Naive thymus-derived CD8-positive, alpha-beta T cell (primary cell): ENCODE results near the gene DPF3. TPM values are rescaled to one million over a fixed set of nuclear protein-coding genes. Genes with fewer than 3 reads are reported as not detected.

Experiments
- ATAC-seq, 2 donors: fragments of 150-1000 bp; cut with Tn5 transposase in 1 of 2; sonication (Bioruptor Pico), chemical (Tn5 transposase) in 1 of 2; 1 replicate in 1 of 2; 2 replicates in 1 of 2; pipeline ENCODE4 v1.10.0; 2021; ENCODE audit warnings: mild to moderate bottlenecking in 2 of 2, moderate library complexity in 2 of 2
- POLR2A ChIA-PET: fragments of 350-600 bp; sonication (Branson Sonifier 250); formaldehyde crosslinking; loops from one replicate; lab custom pipeline; 2021; ENCODE audit warnings: antibody characterized with exemption; lab: Charles Lee
- DNase-seq, 10 donors: peaks; one replicate each; pipeline versions ENCODE4 v3.0.0 to v3.0.0-alpha.2; 2020 to 2022
- H3K27ac Mint-ChIP-seq, 10 donors: one replicate each; pipeline ENCODE4 v1.8.0; 2020 to 2022; ENCODE audit warnings: mild to moderate bottlenecking in 10 of 10, mixed read lengths in 10 of 10, moderate library complexity in 4 of 10, inconsistent platforms in 1 of 10
- H3K27me3 Mint-ChIP-seq, 5 donors: one replicate each; pipeline ENCODE4 v1.8.0; 2021 to 2022; ENCODE audit warnings: mixed read lengths in 5 of 5
- H3K36me3 Mint-ChIP-seq, 3 donors: one replicate each; pipeline ENCODE4 v1.8.0; 2020 to 2022; ENCODE audit warnings: mixed read lengths in 3 of 3, mild to moderate bottlenecking in 2 of 3, inconsistent platforms in 1 of 3
- H3K4me1 Mint-ChIP-seq, 4 donors: one replicate each; pipeline ENCODE4 v1.8.0; 2021 to 2022; ENCODE audit warnings: mixed read lengths in 4 of 4
- H3K4me3 Mint-ChIP-seq, 10 donors: one replicate each; pipeline ENCODE4 v1.8.0; 2020 to 2022; ENCODE audit warnings: mild to moderate bottlenecking in 10 of 10, mixed read lengths in 10 of 10, moderate library complexity in 6 of 10, inconsistent platforms in 1 of 10
- H3K9me3 Mint-ChIP-seq, 9 donors: one replicate each; pipeline ENCODE4 v1.8.0; 2020 to 2022; ENCODE audit warnings: mixed read lengths in 9 of 9, mild to moderate bottlenecking in 3 of 9, inconsistent platforms in 1 of 9, moderate library complexity in 1 of 9
- polyA plus RNA-seq, 3 donors: library from polyadenylated mRNA; unstranded; fragments of 300-500 nt; fragmentation: Illumina TruSeq; gene quantifications; one replicate each; pipeline ENCODE4 v1.2.3, GENCODE V29; 2021
- total RNA-seq, 8 experiments: library from RNA in 2 of 8; stranded (reverse) in 2 of 8; gene quantifications; one replicate each; pipeline ENCODE4 v1.2.3 and lab custom pipeline; 2021 to 2026

The DPF3 gene
- total and polyA plus RNA-seq, 5 experiments from 2014 or later = 0.35 to 0.58 (median 0.52) TPM

DNA sequence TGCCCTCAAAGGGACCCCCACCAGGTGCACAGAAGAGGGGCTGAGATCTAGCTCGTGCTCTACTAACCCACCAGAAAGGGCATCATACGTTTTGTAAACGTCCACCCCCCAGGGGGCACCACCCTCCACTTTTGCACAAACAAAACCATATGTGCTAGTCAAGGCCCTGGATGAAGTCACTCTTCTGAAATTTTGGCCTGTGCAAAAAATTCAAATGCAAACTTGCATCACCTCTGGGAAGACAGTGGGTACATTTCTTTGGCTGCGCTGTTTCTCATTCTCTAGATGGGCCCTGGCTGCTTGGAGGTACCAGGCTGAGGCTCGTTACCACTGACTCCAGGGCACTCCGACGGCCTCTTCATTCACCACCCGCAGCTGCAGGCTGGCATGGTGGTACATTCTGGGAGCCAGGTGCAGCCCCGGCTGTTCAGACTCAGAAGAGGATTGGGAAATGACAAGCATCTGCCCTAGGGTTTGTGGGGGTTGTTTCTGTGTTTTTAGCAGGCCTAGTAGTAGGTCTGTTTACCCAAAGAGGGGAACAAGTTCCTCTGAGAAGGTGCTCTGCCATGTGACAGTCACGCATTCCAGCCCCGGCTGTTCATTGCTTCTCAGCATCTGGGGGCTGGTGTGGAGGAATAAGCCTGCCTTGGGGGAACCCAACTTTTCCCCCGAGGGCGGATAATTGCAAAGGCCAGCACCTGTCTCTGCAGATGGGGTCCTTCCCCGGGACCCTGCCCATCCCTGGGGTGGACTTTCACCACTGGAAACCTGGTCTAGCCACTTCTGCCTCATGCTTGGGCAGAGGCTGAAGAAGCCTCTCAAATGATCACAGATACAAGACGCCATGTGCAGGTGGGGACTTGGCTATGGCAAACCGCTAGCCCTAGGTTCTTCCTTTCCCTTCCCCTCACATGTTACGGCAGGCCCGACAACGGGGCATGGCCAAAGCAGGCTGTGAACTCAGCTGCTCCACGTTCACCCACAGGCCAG is 147.6 kb downstream of the DPF3 start:
- no peak overlapping the region for H3K4me3 Mint-ChIP-seq
- POLR2A ChIA-PET = no interaction called here

GRCh38 chr14:72745546-72745945 is 148.4 kb downstream of the DPF3 start:
- no peak overlapping the region for H3K4me3 Mint-ChIP-seq
- H3K27me3 Mint-ChIP-seq = no peaks in the 10 kb centered on the region
- POLR2A ChIA-PET = no interaction called here
- ATAC-seq (no peak), DNase-seq (no peak)
- H3K9me3 Mint-ChIP-seq = peaks cover 0 to 17% (median 11%) of the 10 kb centered on the region in 9 donors
- H3K27ac Mint-ChIP-seq = no peak overlapping the region
- peaks cover 3 to 10% (median 10%) of the 10 kb centered on the region in 3 donors for H3K36me3 Mint-ChIP-seq
- no peaks in the 10 kb centered on the region for H3K4me1 Mint-ChIP-seq

More for the DNA sequence above, 147.6 kb downstream of the DPF3 start:
- no peak for ATAC-seq
- no peaks in the 10 kb centered on the region for H3K4me1 Mint-ChIP-seq
- H3K9me3 Mint-ChIP-seq = peaks cover 0 to 17% (median 11%) of the 10 kb centered on the region in 9 donors
- H3K27ac Mint-ChIP-seq = no peak overlapping the region
- no peak for DNase-seq
- no peaks in the 10 kb centered on the region for H3K27me3 Mint-ChIP-seq
- peaks cover 3 to 10% (median 10%) of the 10 kb centered on the region in 3 donors for H3K36me3 Mint-ChIP-seq

DNA sequence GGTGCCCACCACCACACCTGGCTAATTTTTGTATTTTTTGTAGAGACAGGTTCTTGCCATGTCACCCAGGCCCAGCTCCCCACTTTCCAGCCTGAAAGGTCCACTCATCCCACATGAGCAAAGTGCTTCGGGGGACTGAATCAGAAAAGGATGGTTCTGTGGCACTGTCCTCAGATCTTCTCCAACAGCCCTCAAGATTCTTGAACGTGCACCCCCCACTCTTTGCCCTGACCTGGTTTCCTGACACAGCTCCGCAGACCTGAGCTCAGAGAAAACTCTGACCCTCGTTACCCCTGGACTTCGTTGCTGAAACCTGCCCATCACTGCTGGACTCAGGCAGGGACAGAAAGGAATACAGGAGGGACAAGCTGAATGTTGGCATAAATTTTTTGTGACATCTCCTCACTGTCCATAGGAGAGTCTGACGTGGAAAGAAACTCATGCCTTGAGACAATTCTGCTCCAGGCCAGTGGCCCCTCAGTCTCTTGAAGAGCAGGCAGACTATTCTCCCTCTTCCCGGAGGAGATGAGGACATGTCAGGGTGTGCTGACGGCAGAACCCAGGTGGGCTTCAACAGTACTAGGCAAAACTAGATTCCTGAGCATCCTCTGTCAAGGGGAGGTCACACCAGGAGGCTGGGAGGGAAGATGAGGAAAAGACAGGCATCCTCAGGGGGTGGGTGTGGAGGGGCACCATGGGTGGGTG is 149.3 kb downstream of the DPF3 start:
- Mint-ChIP-seq H3K4me3 (no peak overlapping the region), H3K27ac (peak overlapping the region in 2 of 10 donors; percentile 39 to 60), H3K4me1 (no peaks in the 10 kb centered on the region), H3K9me3 (peaks cover 0 to 17% (median 11%) of the 10 kb centered on the region in 9 donors), H3K36me3 (peaks cover 3 to 10% (median 10%) of the 10 kb centered on the region in 3 donors), H3K27me3 (no peaks in the 10 kb centered on the region)
- no peak for DNase-seq
- POLR2A ChIA-PET = no interaction called here
- no peak for ATAC-seq

GRCh38 chr14:72743626-72744025 is 150.3 kb downstream of the DPF3 start:
- peaks cover 0 to 2% (median 0%) of the 10 kb centered on the region in 4 donors for H3K4me1 Mint-ChIP-seq
- ATAC-seq = no peak
- POLR2A ChIA-PET = no interaction called here
- no peak overlapping the region for H3K4me3 Mint-ChIP-seq
- peaks cover 3 to 10% (median 6%) of the 10 kb centered on the region in 3 donors for H3K36me3 Mint-ChIP-seq
- no peaks in the 10 kb centered on the region for H3K27me3 Mint-ChIP-seq
- H3K9me3 Mint-ChIP-seq = peaks cover 0 to 16% (median 9%) of the 10 kb centered on the region in 9 donors
- H3K27ac Mint-ChIP-seq = no peak overlapping the region
- DNase-seq = no peak

DNA sequence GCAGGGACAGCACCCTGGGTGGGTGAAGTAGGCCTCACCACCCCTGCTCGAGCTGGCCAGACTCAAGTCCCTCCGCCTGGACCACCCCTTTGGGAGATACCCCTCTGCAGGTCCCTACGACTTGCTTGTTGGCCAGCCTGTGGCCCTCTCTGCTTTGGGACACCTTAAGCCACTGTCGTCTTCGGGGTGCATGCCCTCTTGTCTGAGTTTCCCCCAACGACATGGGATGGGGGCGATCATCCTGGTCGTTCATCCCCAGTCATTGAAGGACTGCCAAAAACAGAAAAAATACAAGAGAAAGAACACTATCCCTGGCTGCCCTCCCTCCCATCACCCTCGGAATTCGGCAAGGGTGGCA is 151.1 kb downstream of the DPF3 start:
- Mint-ChIP-seq H3K9me3 (peaks cover 0 to 8% (median 2%) of the 10 kb centered on the region in 9 donors), H3K36me3 (peaks cover 0 to 3% (median 0%) of the 10 kb centered on the region in 3 donors), H3K27me3 (no peaks in the 10 kb centered on the region), H3K4me1 (peaks cover 0 to 2% (median 0%) of the 10 kb centered on the region in 4 donors), H3K4me3 (no peak overlapping the region), H3K27ac (no peak overlapping the region)
- ATAC-seq (no peak), DNase-seq (no peak)
- POLR2A ChIA-PET = no interaction called here

DNA sequence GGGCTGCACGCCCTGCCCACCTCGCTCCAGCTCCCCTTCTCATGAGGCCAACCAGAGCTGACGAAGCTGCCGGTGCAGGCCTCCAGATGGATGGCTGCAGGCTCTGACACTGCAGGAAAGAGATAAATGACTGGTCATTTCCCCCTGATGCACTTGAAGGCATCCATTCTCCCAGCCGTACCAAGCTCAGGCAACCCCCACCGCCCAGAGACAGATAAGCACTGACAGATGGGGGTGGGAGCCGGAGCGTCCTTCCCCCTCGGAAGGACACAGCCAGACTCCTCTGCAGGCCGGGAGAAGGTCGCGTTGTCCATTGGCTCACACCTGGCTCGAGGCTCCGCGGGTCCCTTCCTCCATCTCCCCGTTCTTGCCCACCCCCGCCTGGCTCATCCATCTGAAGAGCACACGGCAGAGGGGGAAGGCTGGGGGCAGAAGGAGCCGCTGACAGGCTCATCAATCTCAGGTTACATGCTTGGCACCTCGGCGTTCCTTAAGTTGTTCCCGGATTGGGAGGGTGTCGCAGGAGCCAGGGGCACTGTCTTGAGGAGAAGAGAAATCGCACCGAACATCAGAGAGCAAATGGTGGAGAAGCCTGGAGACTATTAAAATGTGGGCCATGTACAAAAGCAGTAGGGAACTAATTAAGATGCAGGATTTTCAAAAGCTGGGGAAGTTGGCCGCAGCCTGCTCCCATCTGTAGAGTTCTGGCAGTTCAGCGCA is 151.6 kb downstream of the DPF3 start:
- H3K4me3 Mint-ChIP-seq = no peak overlapping the region
- POLR2A ChIA-PET = no interaction called here
- DNase-seq (no peak), ATAC-seq (no peak)
- no peaks in the 10 kb centered on the region for H3K27me3 Mint-ChIP-seq
- peaks cover 0 to 2% (median 0%) of the 10 kb centered on the region in 4 donors for H3K4me1 Mint-ChIP-seq
- no peak overlapping the region for H3K27ac Mint-ChIP-seq
- no peaks in the 10 kb centered on the region for H3K36me3 Mint-ChIP-seq
- peaks cover 0 to 3% (median 0%) of the 10 kb centered on the region in 9 donors for H3K9me3 Mint-ChIP-seq

GRCh38 chr14:72741826-72742117 is 152.1 kb downstream of the DPF3 start:
- ATAC-seq (no peak), DNase-seq (no peak)
- no peaks in the 10 kb centered on the region for H3K36me3 Mint-ChIP-seq
- no peak overlapping the region for H3K4me3 Mint-ChIP-seq
- H3K4me1 Mint-ChIP-seq = peaks cover 0 to 2% (median 0%) of the 10 kb centered on the region in 4 donors
- POLR2A ChIA-PET = interaction anchor here (0.6 kb wide), 1 partner anchor 259 kb away, joined by 3 read pairs; no protein-coding TSS in a partner anchor
- no peaks in the 10 kb centered on the region for H3K27me3 Mint-ChIP-seq
- no peak overlapping the region for H3K27ac Mint-ChIP-seq
- peaks cover 0 to 1% (median 0%) of the 10 kb centered on the region in 9 donors for H3K9me3 Mint-ChIP-seq

DNA sequence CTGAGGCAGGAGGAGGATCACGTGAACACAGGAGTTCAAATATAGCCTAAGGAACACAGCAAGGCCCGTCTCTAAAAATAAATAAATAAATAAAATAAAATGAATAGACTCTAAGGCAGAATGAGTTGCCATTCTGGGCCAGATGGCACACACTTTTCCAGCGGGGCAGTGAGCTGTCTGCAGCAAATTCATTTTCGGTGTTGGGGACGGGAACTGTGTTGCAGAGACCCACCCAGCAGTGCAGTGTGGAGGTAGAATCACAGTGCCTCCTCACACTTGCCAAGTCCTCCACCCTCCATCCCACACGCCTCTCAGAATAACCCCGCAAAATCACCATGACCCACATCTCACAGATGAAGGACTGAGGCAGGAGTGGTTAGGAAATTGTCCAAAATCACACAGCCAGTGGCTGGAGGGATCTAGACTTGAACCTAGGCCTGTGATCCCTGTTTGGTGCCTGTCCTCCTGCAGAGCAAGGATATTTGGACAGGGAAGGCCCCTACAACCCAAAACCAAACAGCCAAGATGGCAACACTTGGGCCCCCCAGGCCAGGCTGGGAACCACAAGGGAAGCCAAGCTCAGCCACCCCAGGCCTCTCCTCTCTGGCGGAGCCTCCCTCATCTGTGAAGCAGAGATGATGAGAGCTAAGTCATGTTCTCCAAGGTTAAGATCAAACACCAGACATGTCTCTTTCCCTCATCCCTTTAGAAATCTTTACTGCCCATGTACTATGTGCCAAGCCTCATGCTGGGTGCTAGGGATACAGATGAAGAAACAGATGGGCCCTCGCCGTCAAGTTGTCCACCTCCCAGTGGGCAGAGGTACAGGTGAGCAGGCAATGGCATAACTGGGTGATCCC is 152.7 kb downstream of the DPF3 start:
- DNase-seq (no peak), ATAC-seq (no peak)
- Mint-ChIP-seq H3K27ac (no peak overlapping the region), H3K9me3 (peaks cover 0 to 1% (median 0%) of the 10 kb centered on the region in 9 donors), H3K36me3 (no peaks in the 10 kb centered on the region), H3K27me3 (no peaks in the 10 kb centered on the region), H3K4me1 (peaks cover 0 to 2% (median 0%) of the 10 kb centered on the region in 4 donors), H3K4me3 (no peak overlapping the region)
- POLR2A ChIA-PET = interaction anchor here (0.6 kb wide), 1 partner anchor 258 kb away, joined by 3 read pairs; no protein-coding TSS in a partner anchor

DNA sequence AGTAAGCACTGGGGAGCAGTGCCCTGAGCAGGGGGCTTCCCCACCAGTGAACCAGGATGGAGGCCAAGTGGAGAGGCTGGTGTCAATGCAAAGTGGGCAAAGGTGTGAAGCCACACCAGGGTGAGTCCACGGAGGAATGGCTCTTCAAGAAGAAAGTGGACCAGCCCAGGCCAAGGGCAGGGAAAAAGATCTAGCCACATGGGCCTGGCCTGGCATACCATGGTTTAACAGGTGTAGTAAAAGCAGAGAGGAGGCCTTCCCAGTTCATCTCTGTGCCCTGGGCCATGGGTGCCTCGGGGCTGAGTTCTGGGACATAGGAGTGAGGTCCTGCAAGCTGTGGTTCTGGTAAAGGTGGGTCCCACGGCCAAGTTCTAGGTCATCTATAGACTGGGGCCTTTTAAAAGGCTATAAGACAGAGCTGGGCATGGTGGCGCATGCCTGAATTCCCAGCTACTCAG is 153.4 kb downstream of the DPF3 start:
- no peak for ATAC-seq
- Mint-ChIP-seq H3K4me1 (peaks cover 0 to 2% (median 0%) of the 10 kb centered on the region in 4 donors), H3K4me3 (no peak overlapping the region), H3K9me3 (peaks cover 0 to 1% (median 0%) of the 10 kb centered on the region in 9 donors), H3K27me3 (no peaks in the 10 kb centered on the region), H3K36me3 (no peaks in the 10 kb centered on the region), H3K27ac (peak overlapping the region in 1 of 10 donors; percentile 28)
- DNase-seq = no peak
- POLR2A ChIA-PET = no interaction called here

DNA sequence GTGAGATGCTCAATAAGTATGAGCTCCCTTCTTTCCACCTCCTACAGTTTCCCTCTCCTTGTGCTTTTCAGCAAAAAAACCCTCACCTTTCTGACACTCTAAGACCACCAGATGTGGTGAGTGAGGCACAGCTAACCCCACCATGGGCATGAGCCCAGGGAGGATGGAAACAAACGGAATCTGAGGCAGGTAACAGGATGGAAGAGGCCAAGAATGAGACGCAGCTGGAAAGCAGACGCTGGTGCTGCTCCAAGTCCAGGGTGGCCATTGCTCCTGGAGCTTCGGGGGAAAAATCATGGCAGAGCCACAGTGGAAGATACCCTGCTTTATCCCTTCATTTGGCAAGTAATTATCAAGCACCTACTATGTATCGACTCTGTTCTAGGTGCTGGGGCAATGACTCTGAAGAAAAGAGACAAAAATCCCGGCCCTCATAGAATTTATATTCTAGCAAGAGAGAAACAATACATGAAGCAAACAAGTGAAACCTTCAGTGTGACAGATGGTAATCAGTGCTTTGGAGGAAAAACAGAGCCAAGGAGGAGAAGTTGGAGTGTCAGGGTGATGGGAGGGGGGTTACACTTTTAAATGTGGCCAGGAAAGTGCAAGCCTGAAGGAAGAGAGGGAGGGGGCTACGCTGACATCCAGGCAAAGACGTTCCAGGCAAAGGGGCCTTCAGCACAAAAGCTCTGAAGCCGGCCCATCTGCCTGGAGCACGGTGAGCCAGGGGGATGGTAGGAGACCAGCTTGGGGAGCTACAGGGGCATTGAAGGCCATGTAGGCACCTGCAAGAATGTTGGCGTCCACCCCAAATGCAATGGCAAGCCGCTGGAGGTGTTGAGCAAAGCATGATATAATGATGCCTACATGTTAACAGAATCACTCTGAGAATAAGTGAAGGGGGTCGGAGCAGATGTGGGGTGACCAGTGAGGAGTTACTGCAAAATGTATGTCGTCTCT is 154.2 kb downstream of the DPF3 start:
- Mint-ChIP-seq H3K27me3 (no peaks in the 10 kb centered on the region), H3K4me1 (peaks cover 0 to 2% (median 0%) of the 10 kb centered on the region in 4 donors), H3K27ac (peak overlapping the region in 1 of 10 donors; percentile 43), H3K9me3 (peaks cover 0 to 1% (median 0%) of the 10 kb centered on the region in 9 donors), H3K36me3 (no peaks in the 10 kb centered on the region), H3K4me3 (no peak overlapping the region)
- ATAC-seq = no peak
- no peak for DNase-seq
- POLR2A ChIA-PET = interaction anchor here (0.5 kb wide), 1 partner anchor 192 kb away, joined by 3 read pairs; no protein-coding TSS in a partner anchor

DNA sequence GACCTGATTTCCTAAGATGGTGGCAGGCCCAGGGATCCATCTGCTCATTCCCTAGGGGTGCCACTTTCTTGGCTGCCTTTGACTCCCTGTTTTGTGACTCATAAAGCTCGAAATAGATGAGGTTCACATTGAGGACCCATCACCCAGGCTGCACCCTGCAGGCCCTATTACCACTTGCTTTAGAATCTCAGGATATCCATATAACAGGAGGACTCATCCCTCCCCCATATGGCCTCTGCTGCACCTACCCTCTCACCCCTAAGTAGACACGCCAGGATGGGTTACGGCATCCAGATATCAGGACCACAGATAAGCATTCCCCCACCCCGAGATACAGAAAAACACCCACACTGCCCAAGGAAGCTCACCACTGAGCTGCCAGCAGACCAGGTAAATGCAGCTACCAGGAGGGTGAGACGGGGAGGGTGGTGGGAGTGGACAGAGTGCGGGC is 155.7 kb downstream of the DPF3 start:
- Mint-ChIP-seq H3K27me3 (peaks cover 0 to 3% (median 0%) of the 10 kb centered on the region in 5 donors), H3K4me3 (no peak overlapping the region), H3K27ac (peak overlapping the region in 1 of 10 donors; percentile 74), H3K9me3 (no peaks in the 10 kb centered on the region), H3K36me3 (no peaks in the 10 kb centered on the region), H3K4me1 (peaks cover 0 to 2% (median 0%) of the 10 kb centered on the region in 4 donors)
- DNase-seq (no peak), ATAC-seq (no peak)
- POLR2A ChIA-PET = no interaction called here
